ENCODE data around the gene GNAT2. TPM values are rescaled to one million over a fixed set of nuclear protein-coding genes. Genes with fewer than 3 reads are reported as not detected.

The GNAT2 gene
- total RNA-seq = not detected

- TF ChIP-seq CTCF (IDR thresholded peaks at IDR 0.05) (no peak), POLR2A (IDR thresholded peaks at IDR 0.05) (no peak)
- 0 to 1% methylated on average over 28 to 43 of the region's 47 CpGs for WGBS, 2 donors
- DNase-seq (ENCODE audit: low spot score in 2 of 2) = peak; percentile 61 to 96
- peak within 1 kb of the TSS; percentile 44 for H3K4me3 ChIP-seq (ENCODE audit: low read depth, poor library complexity, severe bottlenecking)
- intact Hi-C loops (cut with DNase I; ENCODE audit: low total_unique reads) = loop anchor here (10.0 kb wide), 2 partner anchors 55 to 75 kb away; partner anchors contain the start of gene GNAI3
Observed at GRCh38 chr1:109619576-109620400, at the start of gene GNAT2, which contains the start of gene AMPD2. Gene GNAT2, minus strand, starts transcription at chr1:109619616. Its CDS starts 6,746 bp downstream, at chr1:109612870. Gene AMPD2, plus strand, starts transcription at chr1:109619837. Its CDS starts 1,339 bp downstream, at chr1:109621176.

- peak overlapping the region; percentile 14 for H3K4me3 ChIP-seq (ENCODE audit: low read depth, poor library complexity, severe bottlenecking)
- WGBS, 2 donors = 4 to 5% methylated on average over 22 to 23 of the region's 26 CpGs
- intact Hi-C loops (cut with DNase I; ENCODE audit: low total_unique reads) = no loop called here
- DNase-seq (ENCODE audit: low spot score in 2 of 2) = peak in 1 of 2 donors; percentile 85
- no peak for TF ChIP-seq POLR2A (IDR thresholded peaks at IDR 0.05)
- TF ChIP-seq CTCF (IDR thresholded peaks at IDR 0.05) = no peak
Observed at GRCh38 chr1:109668123-109668775, 48.8 kb upstream of the GNAT2 start.

- WGBS, 2 donors = 6 to 9% methylated on average over 22 of the region's 22 CpGs
- intact Hi-C loops (cut with DNase I; ENCODE audit: low total_unique reads) = no loop called here
- H3K4me3 ChIP-seq (ENCODE audit: low read depth, poor library complexity, severe bottlenecking) = peak within 1 kb of the TSS; percentile 14
- no peak for TF ChIP-seq POLR2A (IDR thresholded peaks at IDR 0.05)
- no peak for TF ChIP-seq CTCF (IDR thresholded peaks at IDR 0.05)
- peak; percentile 93 to 99 for DNase-seq (ENCODE audit: low spot score in 2 of 2)
Observed at GRCh38 chr1:109667452-109668122, 48.2 kb upstream of the GNAT2 start, which contains the start of gene GSTM2. Gene GSTM2, plus strand, starts transcription at chr1:109668057. Its CDS starts 59 bp downstream, at chr1:109668116.

GRCh38 chr1:109664671-109665070 lies 45.3 kb upstream of the GNAT2 start:
- intact Hi-C loops (cut with DNase I; ENCODE audit: low total_unique reads) = no loop called here

More at GRCh38 chr1:109664671-109665070, 45.3 kb upstream of the GNAT2 start:
- TF ChIP-seq POLR2A (IDR thresholded peaks at IDR 0.05) (no peak), CTCF (IDR thresholded peaks at IDR 0.05) (no peak)
- DNase-seq (ENCODE audit: low spot score in 2 of 2) = no peak
- H3K4me3 ChIP-seq (ENCODE audit: low read depth, poor library complexity, severe bottlenecking) = no peak overlapping the region
- 48 to 88% methylated on average over 1 of the region's 1 CpG for WGBS, 2 donors

All from lower leg skin (tissue), 4 donors.